WTC11 (cell line): ENCODE measurements around the gene ZNF451. TPM values are rescaled to one million over a fixed set of nuclear protein-coding genes. Genes with fewer than 3 reads are reported as not detected.

ENCODE experiments used
- ATAC-seq: fragments of 200-7000 bp; cut with Tn5 transposase; 2 replicates; pipeline ENCODE4 v1.10.0; 2021; ENCODE audit warnings: mild to moderate bottlenecking, moderate library complexity
- CTCF ChIA-PET: fragments of 300-600 bp; sonication (Branson Sonifier 250); formaldehyde crosslinking; loops from one replicate; lab custom pipeline; 2021; ENCODE audit warnings: antibody characterized with exemption; lab: Charles Lee
- POLR2A ChIA-PET: fragments of 350-600 bp; sonication (Branson Sonifier 250); formaldehyde crosslinking; loops from one replicate; lab custom pipeline; 2021; ENCODE audit warnings: antibody characterized with exemption; lab: Charles Lee
- DNase-seq: peaks from one replicate; pipeline ENCODE4 v3.0.0; 2021; ENCODE audit warnings: low spot score
- H3K27ac Mint-ChIP-seq: 2 replicates; pipeline ENCODE4 v1.8.0; 2021; ENCODE audit warnings: mixed read lengths
- H3K27me3 Mint-ChIP-seq: 2 replicates; pipeline ENCODE4 v1.8.0; 2021; ENCODE audit warnings: low read depth, mild to moderate bottlenecking, moderate library complexity, mixed read lengths
- H3K36me3 Mint-ChIP-seq: 2 replicates; pipeline ENCODE4 v1.8.0; 2021; ENCODE audit warnings: mixed read lengths
- H3K4me1 Mint-ChIP-seq: 2 replicates; pipeline ENCODE4 v1.8.0; 2022; ENCODE audit warnings: mixed read lengths
- H3K4me3 Mint-ChIP-seq: 2 replicates; pipeline ENCODE4 v1.8.0; 2021; ENCODE audit warnings: mild to moderate bottlenecking, moderate library complexity, mixed read lengths
- H3K9me3 Mint-ChIP-seq: 2 replicates; pipeline ENCODE4 v1.8.0; 2021; ENCODE audit warnings: mixed read lengths
- CBFB ChIP-seq: sonication (generic); formaldehyde crosslinking; IDR thresholded peaks from 2 replicates; pipeline ENCODE4 v1.8.1; 2022; ENCODE audit warnings: mild to moderate bottlenecking, low read depth, missing genetic modification reagents
- ESRRA ChIP-seq: sonication (generic); formaldehyde crosslinking; IDR thresholded peaks from 2 replicates; pipeline ENCODE4 v1.8.1; 2022; ENCODE audit warnings: mild to moderate bottlenecking, missing genetic modification reagents, borderline replicate concordance
- GTF2I ChIP-seq: fragments of 250-450 bp; sonication (Bioruptor Pico); conservative IDR thresholded peaks from 2 replicates; pipeline ENCODE4 v1.4.0; 2021; ENCODE audit warnings: mild to moderate bottlenecking
- IRF2 ChIP-seq: sonication (generic); formaldehyde crosslinking; IDR thresholded peaks from 2 replicates; pipeline ENCODE4 v1.8.0; 2022; ENCODE audit warnings: low read depth, missing genetic modification reagents, borderline replicate concordance
- MYBL2 ChIP-seq: sonication (generic); formaldehyde crosslinking; IDR thresholded peaks from 2 replicates; pipeline ENCODE4 v1.8.1; 2023; ENCODE audit warnings: mild to moderate bottlenecking, moderate library complexity, missing genetic modification reagents
- NFYB ChIP-seq: sonication (generic); formaldehyde crosslinking; conservative IDR thresholded peaks from 2 replicates; pipeline ENCODE4 v1.8.0; 2022; ENCODE audit warnings: low read depth, missing genetic modification reagents
- OVOL2 ChIP-seq: fragments of 250-450 bp; sonication (Bioruptor Pico); IDR thresholded peaks from 2 replicates; pipeline ENCODE4 v1.9.0; 2021; ENCODE audit warnings: mild to moderate bottlenecking, borderline replicate concordance
- SOX15 ChIP-seq: fragments of 250-450 bp; sonication (Bioruptor Pico); IDR thresholded peaks from 2 replicates; pipeline ENCODE4 v1.9.0; 2021; ENCODE audit warnings: mild to moderate bottlenecking
- TP53 ChIP-seq: sonication (generic); formaldehyde crosslinking; IDR thresholded peaks from 2 replicates; pipeline ENCODE4 v1.8.1; 2023; ENCODE audit warnings: mild to moderate bottlenecking, missing genetic modification reagents
- ZBTB21 ChIP-seq: sonication (generic); formaldehyde crosslinking; IDR thresholded peaks from 2 replicates; pipeline ENCODE4 v1.8.1; 2023; ENCODE audit warnings: mild to moderate bottlenecking, missing genetic modification reagents, borderline replicate concordance
- ZNF219 ChIP-seq: sonication (generic); formaldehyde crosslinking; IDR thresholded peaks from 2 replicates; pipeline ENCODE4 v1.8.0; 2023; ENCODE audit warnings: missing genetic modification reagents, mild to moderate bottlenecking, borderline replicate concordance
- ZNF263 ChIP-seq: sonication (generic); formaldehyde crosslinking; IDR thresholded peaks from 2 replicates; pipeline ENCODE4 v1.8.1; 2022; ENCODE audit warnings: low read depth, mild to moderate bottlenecking, moderate library complexity, missing genetic modification reagents
- ZNF423 ChIP-seq: fragments of 250-450 bp; sonication (Bioruptor Pico); IDR thresholded peaks from 2 replicates; pipeline ENCODE4 v2.1.2; 2022; ENCODE audit warnings: mild to moderate bottlenecking, moderate library complexity
- ZNF671 ChIP-seq: fragments of 250-450 bp; sonication (Bioruptor Pico); IDR thresholded peaks from 2 replicates; pipeline ENCODE4 v1.8.0; 2021; ENCODE audit warnings: mild to moderate bottlenecking
- total RNA-seq: library from RNA; stranded (reverse); gene quantifications from 3 replicates; pipeline ENCODE4 v1.2.3, GENCODE V29; 2021
- TF ChIP-seq, protein P1 (sequence below): fragments of 250-450 bp; sonication (Bioruptor Pico); conservative IDR thresholded peaks from 2 replicates; pipeline ENCODE4 v1.9.0; 2021; ENCODE audit warnings: mild to moderate bottlenecking
- TF ChIP-seq, protein P2 (sequence below): sonication (generic); formaldehyde crosslinking; IDR thresholded peaks from 2 replicates; pipeline ENCODE4 v1.8.1; 2023; ENCODE audit warnings: mild to moderate bottlenecking, missing genetic modification reagents, borderline replicate concordance
- TF ChIP-seq, protein P3 (sequence below): fragments of 250-450 bp; sonication (Bioruptor Pico); IDR thresholded peaks from 2 replicates; pipeline ENCODE4 v1.9.0; 2021; ENCODE audit warnings: mild to moderate bottlenecking
- TF ChIP-seq, protein P4 (sequence below): sonication (generic); formaldehyde crosslinking; IDR thresholded peaks from 2 replicates; pipeline ENCODE4 v1.8.1; 2022; ENCODE audit warnings: missing genetic modification reagents, borderline replicate concordance
- TF ChIP-seq, protein P5 (sequence below): fragments of 250-450 bp; sonication (Bioruptor Pico); IDR thresholded peaks from 2 replicates; pipeline ENCODE4 v2.1.2; 2022; ENCODE audit warnings: mild to moderate bottlenecking, moderate library complexity
- TF ChIP-seq, protein P6 (sequence below): sonication (generic); formaldehyde crosslinking; IDR thresholded peaks from 2 replicates; pipeline ENCODE4 v1.8.1; 2022; ENCODE audit warnings: low read depth, mild to moderate bottlenecking, moderate library complexity, missing genetic modification reagents, borderline replicate concordance
- TF ChIP-seq, protein P7 (sequence below): sonication (generic); formaldehyde crosslinking; IDR thresholded peaks from 2 replicates; pipeline ENCODE4 v1.8.0; 2022; ENCODE audit warnings: mild to moderate bottlenecking, missing genetic modification reagents
- TF ChIP-seq, protein P8 (sequence below): sonication (generic); formaldehyde crosslinking; IDR thresholded peaks from 2 replicates; pipeline ENCODE4 v1.8.0; 2023; ENCODE audit warnings: missing genetic modification reagents

ZNF451 gene
- total RNA-seq, 1 experiment from 2014 or later = 55.4 TPM

DNA sequence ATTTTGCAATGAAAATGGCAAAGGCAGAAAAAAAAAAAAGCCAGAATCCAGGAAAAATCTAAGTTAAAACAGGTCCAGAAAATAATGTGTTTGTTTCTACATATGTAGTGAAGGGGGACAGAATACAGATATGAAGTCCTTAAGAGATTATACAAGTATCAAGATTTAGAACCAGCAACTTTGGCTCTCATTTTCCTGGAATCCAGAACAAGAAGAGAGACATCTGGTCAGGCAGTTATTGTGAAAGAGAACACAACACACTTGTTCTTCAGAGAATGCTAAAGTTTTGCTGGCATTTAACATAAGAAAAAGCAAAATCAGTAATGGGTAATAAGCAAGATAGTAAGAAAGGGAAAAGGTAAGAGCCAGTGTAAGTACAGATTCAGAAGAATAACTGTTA, 103.2 kb downstream of the ZNF451 start (continued):
- TF ChIP-seq ZNF263 (CRISPR knock-in tag) (no peak), ZNF219 (CRISPR knock-in tag) (no peak), MYBL2 (CRISPR knock-in tag) (no peak), IRF2 (CRISPR knock-in tag) (no peak), ESRRA (CRISPR knock-in tag) (no peak), ZNF671 (CRISPR knock-in tag) (no peak)
- TF ChIP-seq, protein P1, sequence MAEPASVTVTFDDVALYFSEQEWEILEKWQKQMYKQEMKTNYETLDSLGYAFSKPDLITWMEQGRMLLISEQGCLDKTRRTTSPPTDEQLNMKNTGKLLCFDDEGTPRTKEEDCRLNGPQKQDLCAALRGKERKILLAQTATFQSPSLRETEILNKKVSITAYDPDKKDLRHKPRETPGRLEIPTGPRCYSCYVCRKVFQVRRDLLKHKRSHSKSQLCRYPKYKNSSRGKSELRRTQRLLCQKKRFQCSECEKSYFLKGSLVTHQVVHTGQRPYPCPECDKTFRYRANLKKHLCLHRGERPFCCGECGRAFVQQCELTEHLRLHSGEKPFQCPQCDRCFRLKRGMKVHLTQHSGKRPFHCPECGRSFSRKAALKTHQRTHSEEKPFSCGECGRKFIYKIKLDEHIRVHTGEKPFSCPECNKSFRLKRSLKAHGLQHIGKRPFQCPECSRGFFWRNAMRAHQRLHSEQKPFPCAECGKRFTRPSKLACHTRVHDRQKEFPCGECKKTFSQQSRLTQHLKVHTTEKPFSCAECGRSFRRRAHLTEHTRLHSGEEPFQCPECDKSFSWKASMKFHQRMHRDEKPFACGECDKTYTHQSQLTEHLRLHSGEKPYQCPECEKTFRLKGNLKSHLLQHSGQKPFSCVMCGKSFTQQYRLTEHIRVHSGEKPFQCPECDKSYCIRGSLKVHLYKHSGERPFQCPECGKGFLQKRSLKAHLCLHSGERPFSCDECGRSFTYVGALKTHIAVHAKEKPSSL (CRISPR knock-in tag) = no peak
- TF ChIP-seq, protein P2, sequence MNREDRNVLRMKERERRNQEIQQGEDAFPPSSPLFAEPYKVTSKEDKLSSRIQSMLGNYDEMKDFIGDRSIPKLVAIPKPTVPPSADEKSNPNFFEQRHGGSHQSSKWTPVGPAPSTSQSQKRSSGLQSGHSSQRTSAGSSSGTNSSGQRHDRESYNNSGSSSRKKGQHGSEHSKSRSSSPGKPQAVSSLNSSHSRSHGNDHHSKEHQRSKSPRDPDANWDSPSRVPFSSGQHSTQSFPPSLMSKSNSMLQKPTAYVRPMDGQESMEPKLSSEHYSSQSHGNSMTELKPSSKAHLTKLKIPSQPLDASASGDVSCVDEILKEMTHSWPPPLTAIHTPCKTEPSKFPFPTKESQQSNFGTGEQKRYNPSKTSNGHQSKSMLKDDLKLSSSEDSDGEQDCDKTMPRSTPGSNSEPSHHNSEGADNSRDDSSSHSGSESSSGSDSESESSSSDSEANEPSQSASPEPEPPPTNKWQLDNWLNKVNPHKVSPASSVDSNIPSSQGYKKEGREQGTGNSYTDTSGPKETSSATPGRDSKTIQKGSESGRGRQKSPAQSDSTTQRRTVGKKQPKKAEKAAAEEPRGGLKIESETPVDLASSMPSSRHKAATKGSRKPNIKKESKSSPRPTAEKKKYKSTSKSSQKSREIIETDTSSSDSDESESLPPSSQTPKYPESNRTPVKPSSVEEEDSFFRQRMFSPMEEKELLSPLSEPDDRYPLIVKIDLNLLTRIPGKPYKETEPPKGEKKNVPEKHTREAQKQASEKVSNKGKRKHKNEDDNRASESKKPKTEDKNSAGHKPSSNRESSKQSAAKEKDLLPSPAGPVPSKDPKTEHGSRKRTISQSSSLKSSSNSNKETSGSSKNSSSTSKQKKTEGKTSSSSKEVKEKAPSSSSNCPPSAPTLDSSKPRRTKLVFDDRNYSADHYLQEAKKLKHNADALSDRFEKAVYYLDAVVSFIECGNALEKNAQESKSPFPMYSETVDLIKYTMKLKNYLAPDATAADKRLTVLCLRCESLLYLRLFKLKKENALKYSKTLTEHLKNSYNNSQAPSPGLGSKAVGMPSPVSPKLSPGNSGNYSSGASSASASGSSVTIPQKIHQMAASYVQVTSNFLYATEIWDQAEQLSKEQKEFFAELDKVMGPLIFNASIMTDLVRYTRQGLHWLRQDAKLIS (CRISPR knock-in tag) = no peak
- TF ChIP-seq, protein P3, sequence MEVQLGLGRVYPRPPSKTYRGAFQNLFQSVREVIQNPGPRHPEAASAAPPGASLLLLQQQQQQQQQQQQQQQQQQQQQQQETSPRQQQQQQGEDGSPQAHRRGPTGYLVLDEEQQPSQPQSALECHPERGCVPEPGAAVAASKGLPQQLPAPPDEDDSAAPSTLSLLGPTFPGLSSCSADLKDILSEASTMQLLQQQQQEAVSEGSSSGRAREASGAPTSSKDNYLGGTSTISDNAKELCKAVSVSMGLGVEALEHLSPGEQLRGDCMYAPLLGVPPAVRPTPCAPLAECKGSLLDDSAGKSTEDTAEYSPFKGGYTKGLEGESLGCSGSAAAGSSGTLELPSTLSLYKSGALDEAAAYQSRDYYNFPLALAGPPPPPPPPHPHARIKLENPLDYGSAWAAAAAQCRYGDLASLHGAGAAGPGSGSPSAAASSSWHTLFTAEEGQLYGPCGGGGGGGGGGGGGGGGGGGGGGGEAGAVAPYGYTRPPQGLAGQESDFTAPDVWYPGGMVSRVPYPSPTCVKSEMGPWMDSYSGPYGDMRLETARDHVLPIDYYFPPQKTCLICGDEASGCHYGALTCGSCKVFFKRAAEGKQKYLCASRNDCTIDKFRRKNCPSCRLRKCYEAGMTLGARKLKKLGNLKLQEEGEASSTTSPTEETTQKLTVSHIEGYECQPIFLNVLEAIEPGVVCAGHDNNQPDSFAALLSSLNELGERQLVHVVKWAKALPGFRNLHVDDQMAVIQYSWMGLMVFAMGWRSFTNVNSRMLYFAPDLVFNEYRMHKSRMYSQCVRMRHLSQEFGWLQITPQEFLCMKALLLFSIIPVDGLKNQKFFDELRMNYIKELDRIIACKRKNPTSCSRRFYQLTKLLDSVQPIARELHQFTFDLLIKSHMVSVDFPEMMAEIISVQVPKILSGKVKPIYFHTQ (CRISPR knock-in tag) = no peak
- TF ChIP-seq, protein P4, sequence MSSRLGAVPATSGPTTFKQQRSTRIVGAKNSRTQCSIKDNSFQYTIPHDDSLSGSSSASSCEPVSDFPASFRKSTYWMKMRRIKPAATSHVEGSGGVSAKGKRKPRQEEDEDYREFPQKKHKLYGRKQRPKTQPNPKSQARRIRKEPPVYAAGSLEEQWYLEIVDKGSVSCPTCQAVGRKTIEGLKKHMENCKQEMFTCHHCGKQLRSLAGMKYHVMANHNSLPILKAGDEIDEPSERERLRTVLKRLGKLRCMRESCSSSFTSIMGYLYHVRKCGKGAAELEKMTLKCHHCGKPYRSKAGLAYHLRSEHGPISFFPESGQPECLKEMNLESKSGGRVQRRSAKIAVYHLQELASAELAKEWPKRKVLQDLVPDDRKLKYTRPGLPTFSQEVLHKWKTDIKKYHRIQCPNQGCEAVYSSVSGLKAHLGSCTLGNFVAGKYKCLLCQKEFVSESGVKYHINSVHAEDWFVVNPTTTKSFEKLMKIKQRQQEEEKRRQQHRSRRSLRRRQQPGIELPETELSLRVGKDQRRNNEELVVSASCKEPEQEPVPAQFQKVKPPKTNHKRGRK (CRISPR knock-in tag) = no peak

DNA sequence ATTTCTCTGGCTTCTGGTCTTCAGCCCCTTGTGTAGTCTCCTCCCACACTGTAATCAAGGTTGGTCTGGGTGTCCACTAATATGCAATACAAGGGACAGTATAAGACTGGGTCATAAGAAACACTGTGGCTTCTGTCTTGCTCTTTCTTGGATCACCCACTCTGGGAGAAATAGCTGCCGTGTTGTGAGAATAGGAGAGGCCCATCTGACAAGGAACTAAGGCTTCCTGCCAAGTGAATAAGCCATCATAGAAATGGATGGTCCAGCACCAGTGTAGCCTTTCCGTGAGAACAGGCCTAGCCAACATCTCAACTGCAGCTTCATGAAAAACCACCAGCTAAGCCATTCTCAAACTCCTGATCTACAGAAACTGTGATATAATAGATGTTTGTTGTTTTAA, 105.5 kb downstream of the ZNF451 start:
- POLR2A ChIA-PET = no interaction called here
- CTCF ChIA-PET = interaction anchor here (0.6 kb wide), 1 partner anchor 13 kb away, joined by 3 read pairs; no protein-coding TSS in a partner anchor
- H3K9me3 Mint-ChIP-seq = no peaks in the 10 kb centered on the region
- no peak overlapping the region for H3K4me3 Mint-ChIP-seq
- H3K27me3 Mint-ChIP-seq = no peaks in the 10 kb centered on the region
- DNase-seq (no peak), ATAC-seq (no peak)
- peaks cover 14% of the 10 kb centered on the region for H3K4me1 Mint-ChIP-seq
- H3K36me3 Mint-ChIP-seq = peaks cover 19% of the 10 kb centered on the region
- H3K27ac Mint-ChIP-seq = no peak overlapping the region
- TF ChIP-seq TP53 (CRISPR knock-in tag) (no peak), ZNF671 (CRISPR knock-in tag) (no peak), CBFB (CRISPR knock-in tag) (no peak), ZNF423 (no peak), SOX15 (CRISPR knock-in tag) (no peak), OVOL2 (CRISPR knock-in tag) (no peak), ZBTB21 (CRISPR knock-in tag) (no peak), GTF2I (CRISPR knock-in tag) (no peak), NFYB (CRISPR knock-in tag) (no peak)
- TF ChIP-seq, protein P5, sequence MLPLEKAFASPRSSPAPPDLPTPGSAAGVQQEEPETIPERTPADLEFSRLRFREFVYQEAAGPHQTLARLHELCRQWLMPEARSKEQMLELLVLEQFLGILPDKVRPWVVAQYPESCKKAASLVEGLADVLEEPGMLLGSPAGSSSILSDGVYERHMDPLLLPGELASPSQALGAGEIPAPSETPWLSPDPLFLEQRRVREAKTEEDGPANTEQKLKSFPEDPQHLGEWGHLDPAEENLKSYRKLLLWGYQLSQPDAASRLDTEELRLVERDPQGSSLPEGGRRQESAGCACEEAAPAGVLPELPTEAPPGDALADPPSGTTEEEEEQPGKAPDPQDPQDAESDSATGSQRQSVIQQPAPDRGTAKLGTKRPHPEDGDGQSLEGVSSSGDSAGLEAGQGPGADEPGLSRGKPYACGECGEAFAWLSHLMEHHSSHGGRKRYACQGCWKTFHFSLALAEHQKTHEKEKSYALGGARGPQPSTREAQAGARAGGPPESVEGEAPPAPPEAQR (CRISPR knock-in tag) = no peak
- TF ChIP-seq, protein P6, sequence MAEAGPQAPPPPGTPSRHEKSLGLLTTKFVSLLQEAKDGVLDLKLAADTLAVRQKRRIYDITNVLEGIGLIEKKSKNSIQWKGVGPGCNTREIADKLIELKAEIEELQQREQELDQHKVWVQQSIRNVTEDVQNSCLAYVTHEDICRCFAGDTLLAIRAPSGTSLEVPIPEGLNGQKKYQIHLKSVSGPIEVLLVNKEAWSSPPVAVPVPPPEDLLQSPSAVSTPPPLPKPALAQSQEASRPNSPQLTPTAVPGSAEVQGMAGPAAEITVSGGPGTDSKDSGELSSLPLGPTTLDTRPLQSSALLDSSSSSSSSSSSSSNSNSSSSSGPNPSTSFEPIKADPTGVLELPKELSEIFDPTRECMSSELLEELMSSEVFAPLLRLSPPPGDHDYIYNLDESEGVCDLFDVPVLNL (CRISPR knock-in tag) = no peak
- TF ChIP-seq, protein P7, sequence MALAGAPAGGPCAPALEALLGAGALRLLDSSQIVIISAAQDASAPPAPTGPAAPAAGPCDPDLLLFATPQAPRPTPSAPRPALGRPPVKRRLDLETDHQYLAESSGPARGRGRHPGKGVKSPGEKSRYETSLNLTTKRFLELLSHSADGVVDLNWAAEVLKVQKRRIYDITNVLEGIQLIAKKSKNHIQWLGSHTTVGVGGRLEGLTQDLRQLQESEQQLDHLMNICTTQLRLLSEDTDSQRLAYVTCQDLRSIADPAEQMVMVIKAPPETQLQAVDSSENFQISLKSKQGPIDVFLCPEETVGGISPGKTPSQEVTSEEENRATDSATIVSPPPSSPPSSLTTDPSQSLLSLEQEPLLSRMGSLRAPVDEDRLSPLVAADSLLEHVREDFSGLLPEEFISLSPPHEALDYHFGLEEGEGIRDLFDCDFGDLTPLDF (CRISPR knock-in tag) = no peak
- TF ChIP-seq, protein P8, sequence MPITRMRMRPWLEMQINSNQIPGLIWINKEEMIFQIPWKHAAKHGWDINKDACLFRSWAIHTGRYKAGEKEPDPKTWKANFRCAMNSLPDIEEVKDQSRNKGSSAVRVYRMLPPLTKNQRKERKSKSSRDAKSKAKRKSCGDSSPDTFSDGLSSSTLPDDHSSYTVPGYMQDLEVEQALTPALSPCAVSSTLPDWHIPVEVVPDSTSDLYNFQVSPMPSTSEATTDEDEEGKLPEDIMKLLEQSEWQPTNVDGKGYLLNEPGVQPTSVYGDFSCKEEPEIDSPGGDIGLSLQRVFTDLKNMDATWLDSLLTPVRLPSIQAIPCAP = no peak
